Loucy (cell line): ENCODE data around the gene BRS3.

Source experiments
- EZH2phosphoT487 ChIP-seq: fragments of 200-600 bp; IDR thresholded peaks from 2 replicates; pipeline ENCODE4 v1.6.1; 2018; ENCODE audit warnings: antibody characterized with exemption, mild to moderate bottlenecking, moderate library complexity, borderline replicate concordance
- TF ChIP-seq, protein P1 (sequence below): fragments of 200-600 bp; sonication (generic); conservative IDR thresholded peaks from 2 replicates; pipeline ENCODE4 v1.5.1; 2014; ENCODE audit warnings: mild to moderate bottlenecking, antibody characterized with exemption, low read length

DNA sequence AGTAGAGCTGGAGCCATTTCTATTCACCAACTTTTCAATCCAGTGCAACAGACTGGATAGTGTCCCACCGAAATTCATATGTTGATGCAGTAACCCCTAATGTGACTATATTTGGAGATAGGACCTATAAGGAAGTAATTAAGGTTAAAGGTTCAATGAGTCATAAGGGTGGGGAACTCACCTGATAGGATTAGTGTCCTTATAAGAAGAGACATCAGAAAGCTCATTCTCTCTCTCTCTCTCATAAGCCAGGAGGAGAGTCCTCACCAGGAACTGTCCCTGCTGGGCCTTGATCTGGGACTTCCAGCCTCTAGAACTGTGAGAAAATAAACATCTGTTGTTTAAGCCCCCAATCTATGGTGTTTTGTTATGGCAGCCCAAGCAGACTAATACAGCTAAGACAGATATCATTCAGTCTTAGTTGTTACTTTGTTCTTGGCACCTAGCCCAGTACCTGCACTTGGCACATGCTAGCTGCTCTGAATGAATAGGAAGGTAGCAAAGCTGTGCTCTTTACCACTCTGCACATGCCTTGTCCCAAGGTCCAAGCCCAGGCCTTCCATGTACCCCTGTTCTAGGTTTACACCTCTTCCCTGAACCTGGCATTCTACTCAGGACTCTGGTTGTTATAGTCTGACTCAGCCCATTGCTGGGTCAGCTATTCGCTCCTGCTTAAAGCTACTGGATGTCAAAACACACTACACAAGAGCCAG is 19.2 kb upstream of the BRS3 start:
- TF ChIP-seq, protein P1, sequence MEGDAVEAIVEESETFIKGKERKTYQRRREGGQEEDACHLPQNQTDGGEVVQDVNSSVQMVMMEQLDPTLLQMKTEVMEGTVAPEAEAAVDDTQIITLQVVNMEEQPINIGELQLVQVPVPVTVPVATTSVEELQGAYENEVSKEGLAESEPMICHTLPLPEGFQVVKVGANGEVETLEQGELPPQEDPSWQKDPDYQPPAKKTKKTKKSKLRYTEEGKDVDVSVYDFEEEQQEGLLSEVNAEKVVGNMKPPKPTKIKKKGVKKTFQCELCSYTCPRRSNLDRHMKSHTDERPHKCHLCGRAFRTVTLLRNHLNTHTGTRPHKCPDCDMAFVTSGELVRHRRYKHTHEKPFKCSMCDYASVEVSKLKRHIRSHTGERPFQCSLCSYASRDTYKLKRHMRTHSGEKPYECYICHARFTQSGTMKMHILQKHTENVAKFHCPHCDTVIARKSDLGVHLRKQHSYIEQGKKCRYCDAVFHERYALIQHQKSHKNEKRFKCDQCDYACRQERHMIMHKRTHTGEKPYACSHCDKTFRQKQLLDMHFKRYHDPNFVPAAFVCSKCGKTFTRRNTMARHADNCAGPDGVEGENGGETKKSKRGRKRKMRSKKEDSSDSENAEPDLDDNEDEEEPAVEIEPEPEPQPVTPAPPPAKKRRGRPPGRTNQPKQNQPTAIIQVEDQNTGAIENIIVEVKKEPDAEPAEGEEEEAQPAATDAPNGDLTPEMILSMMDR = no peak
- TF ChIP-seq EZH2phosphoT487 = no peak
